GM12891 (cell line): ENCODE data around the gene DPM3.

Experiments used
- POLR2A ChIP-seq: IDR thresholded peaks from 2 replicates; pipeline ENCODE4 v1.6.1; 2011; ENCODE audit warnings: low read depth, low read length, control low read depth
- POLR2AphosphoS5 ChIP-seq: IDR thresholded peaks from 2 replicates; pipeline ENCODE4 v1.6.1; 2011; ENCODE audit warnings: low read depth, low read length, control low read depth

DNA sequence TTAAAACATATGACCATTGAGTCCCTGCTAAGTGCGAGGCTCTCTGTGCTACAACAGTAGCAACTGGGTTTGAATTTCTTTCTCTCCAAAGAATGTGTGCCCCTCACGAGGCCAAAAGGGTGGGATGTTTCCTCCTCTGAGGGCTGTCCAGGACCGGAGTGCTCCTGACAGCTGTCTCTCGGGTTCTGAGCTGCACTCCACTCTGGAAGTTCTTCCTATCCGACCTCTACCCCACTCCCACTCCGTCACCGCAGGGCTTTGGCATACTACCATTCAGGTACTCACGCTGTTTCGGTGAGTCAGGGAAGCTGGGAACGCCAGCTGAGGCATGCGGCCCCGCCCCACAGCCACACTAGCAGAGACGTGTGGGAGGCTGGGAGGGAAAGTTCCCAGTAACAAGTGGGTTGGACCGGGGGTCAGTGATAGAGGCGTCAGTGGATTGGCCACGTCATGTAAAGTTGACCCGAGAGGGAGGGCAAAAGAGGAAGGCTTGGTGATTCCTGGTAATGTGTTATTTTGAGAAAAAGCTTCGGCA lies 5.4 kb downstream of the DPM3 start:
- TF ChIP-seq POLR2AphosphoS5 (no peak), POLR2A (no peak)
